Measurements from ENCODE around the gene ATRIP.
"Not testable (repeated sequence)": the region's sequence is repeated elsewhere in the genome, so short reads cannot be mapped to it uniquely, and the experiment has no call there.

ATRIP gene

DNA sequence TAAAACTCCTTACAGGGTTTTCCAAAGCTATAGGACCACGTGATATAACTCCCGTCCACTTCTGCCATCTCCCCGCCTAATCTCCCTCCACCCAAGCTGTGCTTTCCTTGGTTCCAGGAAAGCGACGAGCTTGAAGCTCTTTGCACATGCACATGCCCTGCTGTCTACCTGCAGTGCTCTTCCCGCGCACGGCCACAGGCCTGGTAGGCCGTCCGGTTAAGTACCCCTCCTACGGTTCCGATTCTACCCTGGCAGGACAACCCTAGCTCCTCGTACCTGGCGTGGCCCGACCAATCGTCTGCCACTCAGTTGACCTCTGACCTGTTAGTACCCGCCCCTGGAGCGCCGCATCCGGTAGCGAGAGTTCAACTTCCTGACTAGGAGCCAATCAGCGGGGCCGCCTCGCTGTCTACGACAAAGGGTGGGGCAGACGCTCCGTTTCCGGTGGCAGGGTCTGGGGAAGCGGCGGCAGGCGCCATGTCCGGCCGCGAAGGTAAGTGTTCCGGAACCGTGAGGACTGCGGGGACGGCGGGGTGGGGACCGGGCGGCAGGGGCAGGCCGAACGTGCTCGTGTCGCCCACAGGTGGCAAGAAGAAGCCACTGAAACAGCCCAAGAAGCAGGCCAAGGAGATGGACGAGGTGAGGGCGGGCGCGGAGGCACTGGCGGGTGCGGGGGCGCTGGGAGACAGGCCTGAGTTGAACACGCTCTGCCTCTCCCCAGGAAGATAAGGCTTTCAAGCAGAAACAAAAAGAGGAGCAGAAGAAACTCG, 6.5 kb upstream of the ATRIP start, which contains the start of the genes CCDC51 and TMA7:
Gene CCDC51 (minus strand): TSS at position 300 of the 770 bp plus-strand sequence. CDS start 4,991 bp downstream, outside the sequence.
Gene TMA7 (plus strand): TSS at position 438 of the 770 bp plus-strand sequence. CDS start 40 bp downstream, at position 478.
- peak; percentile 98 for DNase-seq

GRCh38 chr3:48440590-48440958, 6.0 kb upstream of the ATRIP start:
- no peak for DNase-seq

GRCh38 chr3:48441940-48442339, 4.6 kb upstream of the ATRIP start:
- no peak for DNase-seq

DNA sequence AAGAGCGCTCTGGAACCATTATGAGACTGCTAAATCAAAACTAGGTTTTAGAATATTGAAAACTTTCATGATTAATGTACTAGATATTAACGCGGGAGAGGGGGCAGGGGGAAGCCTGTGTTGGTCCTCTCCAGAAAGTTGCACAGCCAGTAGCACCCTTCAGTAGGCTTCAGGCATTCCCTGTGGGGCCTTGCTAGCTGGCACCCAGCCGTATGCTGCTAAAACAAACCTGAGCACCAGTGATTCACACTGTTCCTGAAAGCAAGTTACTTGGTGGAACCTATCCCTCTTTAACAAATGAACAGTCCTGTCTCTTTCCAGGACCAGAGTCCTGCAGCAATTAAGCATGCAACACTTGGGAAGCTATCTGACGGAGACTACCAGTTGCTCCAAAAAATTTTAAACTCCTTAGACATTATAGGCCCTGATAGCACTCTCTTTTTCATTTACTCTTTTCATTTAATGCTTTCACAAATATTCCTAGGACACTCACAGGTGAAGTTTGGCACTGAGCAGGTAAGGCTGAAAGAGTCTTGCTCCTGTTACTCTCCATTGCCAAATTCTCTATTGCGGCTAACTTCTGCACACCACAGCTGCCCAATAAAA, 1.2 kb upstream of the ATRIP start:
- DNase-seq: no peak

- DNase-seq: no peak
These were observed 503 bp upstream of the ATRIP start for GRCh38 chr3:48446043-48446424.

GRCh38 chr3:48451270-48451669, 4.7 kb downstream of the ATRIP start:
- no peak for DNase-seq

GRCh38 chr3:48456456-48456855, 9.9 kb downstream of the ATRIP start:
- no peak for DNase-seq

DNA sequence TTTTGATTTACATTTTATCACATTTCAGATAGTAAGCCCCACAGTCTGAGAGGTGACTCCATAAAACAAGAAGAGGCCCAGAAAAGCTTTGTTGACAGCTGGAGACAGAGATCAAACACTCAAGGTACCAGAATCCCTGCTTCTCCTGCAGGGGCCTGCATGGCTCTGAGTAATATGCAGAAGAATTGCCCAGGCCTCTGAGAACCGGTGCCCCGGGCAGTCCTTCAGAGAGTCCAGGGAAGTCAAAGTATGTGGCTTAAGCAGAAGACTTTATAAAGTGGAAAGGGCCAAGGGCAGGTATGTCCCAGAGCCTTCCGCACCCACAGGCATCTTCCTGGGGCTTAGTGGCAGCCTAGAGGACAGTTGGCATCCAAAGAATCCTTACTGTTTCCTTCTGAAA, 12.8 kb downstream of the ATRIP start:
- no peak for DNase-seq

- DNase-seq: no peak
These were observed 13.4 kb downstream of the ATRIP start for GRCh38 chr3:48459773-48460516.

DNA sequence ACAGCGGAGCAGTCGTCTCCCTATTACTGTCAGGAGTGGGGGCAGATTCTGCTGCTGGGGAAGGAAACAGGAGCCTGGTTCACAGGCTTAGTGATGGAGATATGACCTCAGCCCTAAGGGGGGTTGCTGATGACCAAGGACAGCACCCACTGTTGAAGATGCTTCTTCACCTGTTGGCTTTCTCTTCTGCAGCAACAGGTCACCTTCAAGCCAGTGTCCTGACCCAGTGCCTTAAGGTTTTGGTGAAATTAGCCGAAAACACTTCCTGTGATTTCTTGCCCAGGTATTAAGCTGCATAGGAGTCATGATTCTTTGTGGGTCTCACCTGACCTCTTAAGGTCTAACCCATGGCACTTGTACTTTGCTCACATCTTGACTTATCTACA, 14.0 kb downstream of the ATRIP start:
- no peak for DNase-seq

DNA sequence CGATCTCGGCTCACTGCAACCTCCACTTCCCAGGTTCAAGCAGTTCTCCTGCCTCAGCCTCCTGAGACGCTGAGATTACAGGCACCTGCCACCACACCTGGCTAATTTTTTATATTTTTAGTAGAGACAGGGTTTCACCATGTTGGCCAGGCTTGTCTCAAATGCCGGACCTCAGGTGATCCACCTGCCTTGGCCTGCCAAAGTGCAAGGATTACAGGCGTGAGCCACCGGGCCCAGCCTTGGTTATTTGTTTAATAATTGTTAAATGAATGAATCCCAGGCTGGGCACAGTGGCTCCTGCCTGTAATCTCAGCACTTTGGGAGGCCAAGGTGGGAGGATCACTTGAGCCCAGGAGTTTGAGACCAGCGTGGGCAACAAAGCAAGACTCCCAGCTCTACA, 15.2 kb downstream of the ATRIP start:
- not testable (repeated sequence) for DNase-seq

DNA sequence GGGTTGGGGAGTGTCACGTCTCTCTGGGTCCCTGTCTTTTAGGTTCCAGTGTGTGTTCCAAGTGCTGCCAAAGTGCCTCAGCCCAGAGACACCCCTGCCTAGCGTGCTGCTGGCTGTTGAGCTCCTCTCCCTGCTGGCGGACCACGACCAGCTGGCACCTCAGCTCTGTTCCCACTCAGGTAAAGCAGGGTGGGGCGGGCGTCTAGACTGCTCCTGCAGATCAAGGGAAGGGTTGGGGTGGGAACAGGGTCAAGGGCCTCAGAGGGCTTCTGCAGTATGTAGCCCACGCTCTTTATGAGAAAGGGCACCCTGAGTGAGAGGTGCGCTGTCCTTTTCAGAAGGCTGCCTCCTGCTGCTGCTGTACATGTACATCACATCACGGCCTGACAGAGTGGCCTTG, 17.2 kb downstream of the ATRIP start:
- no peak for DNase-seq

- DNase-seq: no peak
These were observed 18.2 kb downstream of the ATRIP start for GRCh38 chr3:48464713-48465221.

DNA sequence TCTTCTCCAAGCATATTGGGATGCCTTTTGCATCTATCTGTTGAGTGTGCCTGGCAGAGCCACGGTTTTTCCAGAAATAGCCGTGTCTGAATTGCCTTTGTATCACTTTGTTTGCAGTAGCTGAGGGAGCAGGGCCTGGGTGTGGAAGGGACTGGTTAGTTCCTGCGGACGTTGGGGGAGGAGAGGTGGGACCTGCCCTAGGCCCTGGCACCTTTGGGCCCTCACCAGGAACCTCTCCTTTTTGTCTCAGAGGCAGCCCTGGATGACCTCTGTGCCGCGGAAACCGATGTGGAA, 18.6 kb downstream of the ATRIP start:
- no peak for DNase-seq

GRCh38 chr3:48465531-48466378, 19.2 kb downstream of the ATRIP start:
- peak; percentile 98 for DNase-seq

- no peak for DNase-seq
These were observed 20.0 kb downstream of the ATRIP start for GRCh38 chr3:48466386-48467109.

- no peak for DNase-seq
These were observed 20.5 kb downstream of the ATRIP start for GRCh38 chr3:48467110-48467454.

- DNase-seq: no peak
These were observed 21.1 kb downstream of the ATRIP start for GRCh38 chr3:48467473-48468267.

DNA sequence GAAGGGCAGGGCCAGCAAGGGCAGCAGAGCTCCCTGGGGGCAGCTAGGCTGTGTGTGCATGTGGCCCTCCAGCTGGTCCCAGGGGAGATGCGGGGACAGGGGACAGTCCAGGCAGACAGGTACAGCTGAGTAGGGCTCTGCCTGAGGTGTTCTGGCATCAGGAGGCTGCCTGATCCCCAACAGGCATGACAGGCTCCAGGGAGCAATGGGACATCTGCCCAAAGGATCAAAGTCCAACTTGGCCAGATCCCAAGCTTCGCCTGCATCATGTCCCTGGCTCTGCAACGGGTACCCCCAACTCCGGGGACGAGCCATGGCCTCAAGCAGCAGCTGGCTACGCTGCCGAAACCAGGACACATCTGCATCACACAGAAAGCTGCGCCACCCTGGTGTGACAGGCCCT, 21.8 kb downstream of the ATRIP start:
- no peak for DNase-seq

DNA sequence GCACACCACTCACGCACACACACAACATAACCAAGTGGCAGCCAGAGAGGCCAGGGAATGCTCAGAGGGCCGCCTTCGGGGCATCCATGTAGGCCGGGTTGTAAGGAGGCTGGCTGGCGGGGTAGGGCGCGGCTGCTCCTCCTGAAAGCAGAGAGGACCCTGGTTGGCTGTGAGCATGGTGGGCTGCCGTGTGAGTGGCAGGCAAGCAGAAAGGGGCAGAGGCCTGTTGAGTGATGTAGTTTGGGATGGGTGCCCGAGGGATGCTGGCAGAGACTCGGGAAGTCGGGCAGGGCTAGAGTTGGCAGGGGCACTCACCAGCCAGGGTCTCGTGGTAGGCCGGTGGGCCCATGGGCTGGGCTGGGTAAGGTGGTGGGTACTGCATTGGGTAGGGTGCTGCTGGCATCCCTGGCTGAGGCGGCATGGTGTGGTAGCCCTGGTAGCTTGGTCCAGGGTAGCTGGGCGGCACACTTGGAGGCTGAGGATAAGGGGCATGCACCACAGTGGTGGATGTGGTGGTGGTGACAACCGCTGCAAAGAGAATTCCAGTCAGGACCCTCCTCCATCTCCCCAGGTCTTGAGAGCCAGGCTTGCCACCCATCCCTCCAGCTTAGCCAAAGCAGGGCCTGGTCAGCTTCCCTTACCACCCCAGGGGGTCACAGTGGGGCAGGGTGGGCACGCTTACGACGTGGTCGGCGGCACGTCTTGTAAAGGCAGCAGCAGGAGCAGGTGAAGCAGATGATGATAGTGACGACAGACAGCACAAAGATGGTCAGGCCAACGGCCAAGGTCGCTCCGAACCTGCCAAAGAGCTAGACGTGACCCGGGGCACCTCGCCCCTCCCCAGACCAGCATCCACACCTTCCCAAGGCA, 22.7 kb downstream of the ATRIP start:
- no peak for DNase-seq
